ENCODE data around the gene SLC25A13.

- no peak for TF ChIP-seq CTCF (conservative IDR thresholded peaks at IDR 0.05; ENCODE audit: low read depth, low read length)
- TF ChIP-seq EZH2 (IDR thresholded peaks at IDR 0.05; ENCODE audit: low read length, unreplicated experiment): no peak
Observed at GRCh38 chr7:96116173-96116572, 205.7 kb downstream of the SLC25A13 start.
